Measurements from ENCODE around the gene GTF3C1.

The GTF3C1 gene

GRCh38 chr16:27520982-27521673, 28.6 kb downstream of the GTF3C1 start:
- DNase-seq (ENCODE audit: low read depth), result no peak

- DNase-seq (ENCODE audit: low read depth), result no peak
Measured at GRCh38 chr16:27518226-27518625, 31.5 kb downstream of the GTF3C1 start.

GRCh38 chr16:27517664-27518063, 32.0 kb downstream of the GTF3C1 start:
- no peak for DNase-seq (ENCODE audit: low read depth)

- no peak for DNase-seq (ENCODE audit: low read depth)
Measured at GRCh38 chr16:27516365-27516764, 33.3 kb downstream of the GTF3C1 start.

GRCh38 chr16:27515874-27516353, 33.8 kb downstream of the GTF3C1 start:
- no peak for DNase-seq (ENCODE audit: low read depth)

- DNase-seq (ENCODE audit: low read depth), result no peak
Measured at GRCh38 chr16:27514806-27515205, 34.9 kb downstream of the GTF3C1 start.

- DNase-seq (ENCODE audit: low read depth), result peak; percentile 45
Measured at GRCh38 chr16:27511657-27512448, 37.9 kb downstream of the GTF3C1 start.

- DNase-seq (ENCODE audit: low read depth), result no peak
Measured at GRCh38 chr16:27508476-27508875, 41.2 kb downstream of the GTF3C1 start.

GRCh38 chr16:27506771-27507170, 42.9 kb downstream of the GTF3C1 start:
- no peak for DNase-seq (ENCODE audit: low read depth)

- peak; percentile 50 for DNase-seq (ENCODE audit: low read depth)
Measured at GRCh38 chr16:27505297-27506236, 44.1 kb downstream of the GTF3C1 start.

GRCh38 chr16:27503662-27504061, 46.1 kb downstream of the GTF3C1 start:
- DNase-seq (ENCODE audit: low read depth), result no peak

GRCh38 chr16:27500801-27501200, 48.9 kb downstream of the GTF3C1 start:
- DNase-seq (ENCODE audit: low read depth), result no peak

- no peak for DNase-seq (ENCODE audit: low read depth)
Measured at GRCh38 chr16:27499659-27500055, 50.1 kb downstream of the GTF3C1 start.

- DNase-seq (ENCODE audit: low read depth), result no peak
Measured at GRCh38 chr16:27498916-27499658, 50.6 kb downstream of the GTF3C1 start.

- no peak for DNase-seq (ENCODE audit: low read depth)
Measured at GRCh38 chr16:27498031-27498825, 51.5 kb downstream of the GTF3C1 start.

GRCh38 chr16:27495191-27495590, 54.5 kb downstream of the GTF3C1 start:
- no peak for DNase-seq (ENCODE audit: low read depth)

- DNase-seq (ENCODE audit: low read depth), result no peak
Measured at GRCh38 chr16:27492588-27492979, 57.1 kb downstream of the GTF3C1 start.

GRCh38 chr16:27491894-27492587, 57.7 kb downstream of the GTF3C1 start:
- no peak for DNase-seq (ENCODE audit: low read depth)

GRCh38 chr16:27489906-27490305, 59.8 kb downstream of the GTF3C1 start:
- no peak for DNase-seq (ENCODE audit: low read depth)

- DNase-seq (ENCODE audit: low read depth), result no peak
Measured at GRCh38 chr16:27489421-27489820, 60.3 kb downstream of the GTF3C1 start.
